Measurements from ENCODE around the gene BRAP. TPM values are rescaled to one million over a fixed set of nuclear protein-coding genes. Genes with fewer than 3 reads are reported as not detected.
A peak's percentile ranks its signal among the peaks of the same experiment; 100 is the strongest.
"Not testable (repeated sequence)": the region's sequence is repeated elsewhere in the genome, so short reads cannot be mapped to it uniquely, and the experiment has no call there.

BRAP gene
- polyA plus RNA-seq, 1 of the 3 experiments (the other 2 are of a cell fraction) = 11.4 TPM

- peak; percentile 4; the same call in 1 of the 2 replicates for TF ChIP-seq MAX (IDR thresholded peaks at IDR 0.05; ENCODE audit: low read depth)
- TF ChIP-seq FOSL2 (IDR thresholded peaks at IDR 0.05; ENCODE audit: borderline replicate concordance, low read depth) = no peak
- no peak for TF ChIP-seq RCOR1 (IDR thresholded peaks at IDR 0.05; ENCODE audit: low read length)
Observed at GRCh38 chr12:111597831-111598636, 87.7 kb downstream of the BRAP start (continued).

- Histone ChIP-seq H3K36me3 (replicated peaks in 1 of 2; ENCODE audit: control insufficient read depth in 1 of 2, insufficient read depth in 2 of 2, low read length in 1 of 2) (peaks cover 0 to 9% of the 10 kb centered on the region in 2 experiments), H3F3A (replicated peaks; ENCODE audit: insufficient read depth) (peaks cover 40% of the 10 kb centered on the region), H2AFZ (ENCODE audit: low read depth) (no peak overlapping the region), H3K9me3 (no peaks in the 10 kb centered on the region), H3K27ac (ENCODE audit: low read depth in 2 of 2, low read length in 1 of 2) (peak overlapping the region; percentile 74 to 98), H3K79me2 (ENCODE audit: insufficient read depth) (peaks cover 73% of the 10 kb centered on the region), H3K9me2 (no peaks in the 10 kb centered on the region), H3K27me3 (ENCODE audit: insufficient read depth) (no peaks in the 10 kb centered on the region), H3K9ac (peak overlapping the region; percentile 93), H3K4me3 (ENCODE audit: low read depth in 2 of 2, low read length in 1 of 2) (peak overlapping the region; percentile 81 to 95), H3K4me1 (ENCODE audit: control insufficient read depth in 1 of 2, insufficient read depth in 2 of 2, low read depth in 1 of 2, low read length in 1 of 2) (peaks cover 8 to 16% of the 10 kb centered on the region in 2 experiments; a peak in 3 of 4 replicates), H3K4me2 (peak overlapping the region; percentile 83), H4K20me1 (ENCODE audit: insufficient read depth) (peaks cover 61% of the 10 kb centered on the region)
- ChIA-PET CTCF (interaction anchor here (1.0 kb wide), 1 partner anchor 200 kb away, joined by 3 read pairs; no protein-coding TSS in a partner anchor), POLR2A (interaction anchor here (0.6 kb wide), 1 partner anchor 95 kb away, joined by 3 read pairs; no protein-coding TSS in a partner anchor)
- WGBS (ENCODE audit: low lambda C conversion rate) = 4% methylated on average over 17 of the region's 33 CpGs
- DNase-seq = peak; percentile 64
- TF ChIP-seq MAX (IDR thresholded peaks at IDR 0.05; ENCODE audit: low read depth) (peak; percentile 30; the same call in 1 of the 2 replicates), SIN3A (IDR thresholded peaks at IDR 0.05; ENCODE audit: borderline replicate concordance, low read depth, low read length) (0 out of 2 replicates have a peak, but pooled peaks have one; percentile 34), FOSL2 (IDR thresholded peaks at IDR 0.05; ENCODE audit: borderline replicate concordance, low read depth) (no peak), MEF2A (IDR thresholded peaks at IDR 0.05; ENCODE audit: borderline replicate concordance, low read depth) (no peak), PBX3 (IDR thresholded peaks at IDR 0.05) (no peak), TEAD4 (IDR thresholded peaks at IDR 0.05; ENCODE audit: borderline replicate concordance, insufficient read depth) (no peak), GATA2 (CRISPR knock-in tag; IDR thresholded peaks at IDR 0.05) (no peak), MXI1 (IDR thresholded peaks at IDR 0.05; ENCODE audit: low read depth, low read length) (peak; percentile 52), TAF1 (IDR thresholded peaks at IDR 0.05; ENCODE audit: borderline replicate concordance, low read depth, low read length) (peak; percentile 14; the same call in 1 of the 2 replicates), NFIC (IDR thresholded peaks at IDR 0.05; ENCODE audit: borderline replicate concordance) (no peak)
- TF ChIP-seq, protein P1, sequence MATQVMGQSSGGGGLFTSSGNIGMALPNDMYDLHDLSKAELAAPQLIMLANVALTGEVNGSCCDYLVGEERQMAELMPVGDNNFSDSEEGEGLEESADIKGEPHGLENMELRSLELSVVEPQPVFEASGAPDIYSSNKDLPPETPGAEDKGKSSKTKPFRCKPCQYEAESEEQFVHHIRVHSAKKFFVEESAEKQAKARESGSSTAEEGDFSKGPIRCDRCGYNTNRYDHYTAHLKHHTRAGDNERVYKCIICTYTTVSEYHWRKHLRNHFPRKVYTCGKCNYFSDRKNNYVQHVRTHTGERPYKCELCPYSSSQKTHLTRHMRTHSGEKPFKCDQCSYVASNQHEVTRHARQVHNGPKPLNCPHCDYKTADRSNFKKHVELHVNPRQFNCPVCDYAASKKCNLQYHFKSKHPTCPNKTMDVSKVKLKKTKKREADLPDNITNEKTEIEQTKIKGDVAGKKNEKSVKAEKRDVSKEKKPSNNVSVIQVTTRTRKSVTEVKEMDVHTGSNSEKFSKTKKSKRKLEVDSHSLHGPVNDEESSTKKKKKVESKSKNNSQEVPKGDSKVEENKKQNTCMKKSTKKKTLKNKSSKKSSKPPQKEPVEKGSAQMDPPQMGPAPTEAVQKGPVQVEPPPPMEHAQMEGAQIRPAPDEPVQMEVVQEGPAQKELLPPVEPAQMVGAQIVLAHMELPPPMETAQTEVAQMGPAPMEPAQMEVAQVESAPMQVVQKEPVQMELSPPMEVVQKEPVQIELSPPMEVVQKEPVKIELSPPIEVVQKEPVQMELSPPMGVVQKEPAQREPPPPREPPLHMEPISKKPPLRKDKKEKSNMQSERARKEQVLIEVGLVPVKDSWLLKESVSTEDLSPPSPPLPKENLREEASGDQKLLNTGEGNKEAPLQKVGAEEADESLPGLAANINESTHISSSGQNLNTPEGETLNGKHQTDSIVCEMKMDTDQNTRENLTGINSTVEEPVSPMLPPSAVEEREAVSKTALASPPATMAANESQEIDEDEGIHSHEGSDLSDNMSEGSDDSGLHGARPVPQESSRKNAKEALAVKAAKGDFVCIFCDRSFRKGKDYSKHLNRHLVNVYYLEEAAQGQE (IDR thresholded peaks at IDR 0.05; ENCODE audit: low read depth, low read length) = no peak
Observed at GRCh38 chr12:111596985-111597830, 88.5 kb downstream of the BRAP start.

DNA sequence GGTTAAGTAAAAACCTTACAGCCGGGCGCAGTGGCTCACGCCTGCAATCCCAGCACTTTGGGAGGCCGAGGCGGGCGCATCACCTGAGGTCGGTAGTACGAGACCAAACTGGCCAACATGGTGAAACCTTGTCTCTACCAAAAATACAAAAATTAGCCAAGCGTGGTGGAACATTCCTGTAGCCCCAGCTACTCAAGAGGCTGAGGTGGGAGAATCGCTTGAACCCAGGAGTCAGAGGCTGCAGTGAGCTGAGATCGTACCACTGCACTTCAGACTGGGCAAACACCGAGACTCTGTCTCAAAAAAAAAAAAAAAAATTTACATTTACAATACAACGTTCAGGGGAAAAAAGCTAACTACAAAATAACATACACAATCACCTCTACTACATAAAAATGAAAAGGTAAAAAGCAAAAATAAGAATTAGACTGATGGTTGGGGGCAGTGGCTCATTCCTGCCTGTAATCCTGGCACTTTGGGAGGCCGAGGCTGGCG is 90.4 kb downstream of the BRAP start:
- H2AFZ ChIP-seq (ENCODE audit: low read depth); H3K36me3 ChIP-seq (replicated peaks in 1 of 2; ENCODE audit: control insufficient read depth in 1 of 2, insufficient read depth in 2 of 2, low read length in 1 of 2); DNase-seq; H3K9me3 ChIP-seq; H3K27me3 ChIP-seq (ENCODE audit: insufficient read depth); H3K9ac ChIP-seq; H3K9me2 ChIP-seq; POLR2A ChIA-PET: not testable (repeated sequence)
- Histone ChIP-seq H3K4me2 (peak overlapping the region; percentile 83), H3K4me1 (ENCODE audit: control insufficient read depth in 1 of 2, insufficient read depth in 2 of 2, low read depth in 1 of 2, low read length in 1 of 2) (peaks cover 8 to 13% of the 10 kb centered on the region in 2 experiments; a peak in 3 of 4 replicates), H3K4me3 (ENCODE audit: low read depth in 2 of 2, low read length in 1 of 2) (peak overlapping the region in 1 of 2 experiments; percentile 95; a peak in 2 of 4 replicates), H3F3A (replicated peaks; ENCODE audit: insufficient read depth) (peaks cover 31% of the 10 kb centered on the region), H3K79me2 (ENCODE audit: insufficient read depth) (peaks cover 88% of the 10 kb centered on the region), H4K20me1 (ENCODE audit: insufficient read depth) (peaks cover 79% of the 10 kb centered on the region), H3K27ac (ENCODE audit: low read depth in 2 of 2, low read length in 1 of 2) (peak overlapping the region in 1 of 2 experiments; percentile 74; a peak in 1 of 4 replicates)
- CTCF ChIA-PET = interaction anchor here (2.5 kb wide), 1 partner anchor 30 kb away, joined by 7 read pairs; no protein-coding TSS in a partner anchor
- WGBS (ENCODE audit: low lambda C conversion rate) = 83% methylated on average over 15 of the region's 15 CpGs
